Body of pancreas (tissue), 4 donors: ENCODE measurements around the gene QRICH1. TPM values are rescaled to one million over a fixed set of nuclear protein-coding genes. Genes with fewer than 3 reads are reported as not detected.

Source experiments
- ATAC-seq: fragments of 150-250 bp; one replicate; pipeline ENCODE4 v1.9.1; 2016
- DNase-seq, 4 donors: peaks; one replicate each; pipeline ENCODE4 v3.0.0-alpha.2; 2019
- H3K27ac ChIP-seq, 4 donors: fragments of 200-600 bp; sonication (generic); 1 replicate in 3 of 4; 2 replicates in 1 of 4; pipeline versions ENCODE4 v1.5.1 to v1.6.1; 2016 to 2019; ENCODE audit warnings: mild to moderate bottlenecking in 1 of 4, mixed read lengths in 1 of 4, moderate library complexity in 1 of 4
- H3K27me3 ChIP-seq, 2 donors: fragments of 200-600 bp; sonication (generic); one replicate each; pipeline ENCODE4 v1.6.0; 2016; ENCODE audit warnings: mild to moderate bottlenecking in 1 of 2
- H3K36me3 ChIP-seq, 2 donors: fragments of 200-600 bp; sonication (generic); replicated peaks in 1 of 2; 2 replicates each; pipeline ENCODE4 v1.5.1; 2016; ENCODE audit warnings: low read depth in 2 of 2; ENCODE audit not compliant: insufficient read depth in 1 of 2
- H3K4me1 ChIP-seq: fragments of 200-600 bp; sonication (generic); one replicate; pipeline ENCODE4 v1.6.0; 2016
- H3K4me3 ChIP-seq, 2 donors: fragments of 200-600 bp; sonication (generic); 1 replicate in 1 of 2; 2 replicates in 1 of 2; pipeline ENCODE4 v1.5.1; 2016 to 2019
- H3K9me3 ChIP-seq, 3 donors: fragments of 200-600 bp; sonication (generic); 1 replicate in 2 of 3; 2 replicates in 1 of 3; pipeline ENCODE4 v1.5.1; 2016
- CTCF ChIP-seq, 7 experiments: fragments of 450-650 bp in 4 of 7; fragments of 200-600 bp in 3 of 7; sonication (generic) in 3 of 7; IDR thresholded peaks; one replicate each; pipeline ENCODE4 v1.5.1; 2016 to 2019; ENCODE audit warnings: antibody characterized with exemption in 7 of 7
- POLR2A ChIP-seq, 3 donors: fragments of 450-650 bp; IDR thresholded peaks; one replicate each; pipeline ENCODE4 v1.6.1; 2016; ENCODE audit warnings: antibody characterized with exemption in 3 of 3, mild to moderate bottlenecking in 2 of 3
- WGBS, 2 donors: methylation state at CpG; one replicate each; pipeline ENCODE4 v1.1.5; 2017; 5-methylcytosine and 5-hydroxymethylcytosine counted together
- intact Hi-C: fragments of 100-400 bp; cut with DNase I; formaldehyde crosslinking; loops from one replicate; pipeline ENCODE4 v1.15.1; 2023
- total RNA-seq, 2 donors: library from RNA; depleted of rRNA; stranded (reverse); fragments of >200 nt; gene quantifications; one replicate each; pipeline ENCODE4 v1.1.0, GENCODE V29; 2016

QRICH1 gene
- total RNA-seq, 2 donors from 2014 or later: 63.6 to 67.9 TPM

GRCh38 chr3:49131040-49131439 is 37.2 kb upstream of the QRICH1 start:
- no peaks in the 10 kb centered on the region for H3K27me3 ChIP-seq
- ATAC-seq: no peak
- no peak overlapping the region for H3K4me3 ChIP-seq
- no peak for DNase-seq
- TF ChIP-seq POLR2A (IDR thresholded peaks at IDR 0.05) (no peak), CTCF (IDR thresholded peaks at IDR 0.05) (no peak)
- intact Hi-C loops: no loop called here
- peaks cover 0 to 4% of the 10 kb centered on the region in 2 donors for H3K36me3 ChIP-seq
- H3K27ac ChIP-seq: no peak overlapping the region
- WGBS, 2 donors: 80% methylated on average over 2 to 12 of the region's 12 CpGs
- H3K9me3 ChIP-seq: no peaks in the 10 kb centered on the region
- peaks cover 24% of the 10 kb centered on the region for H3K4me1 ChIP-seq

GRCh38 chr3:49124991-49125670 is 31.3 kb upstream of the QRICH1 start:
- Histone ChIP-seq H3K4me3 (no peak overlapping the region), H3K4me1 (peaks cover 5% of the 10 kb centered on the region), H3K36me3 (peaks cover 0 to 14% of the 10 kb centered on the region in 2 donors), H3K27ac (no peak overlapping the region), H3K9me3 (no peaks in the 10 kb centered on the region), H3K27me3 (no peaks in the 10 kb centered on the region)
- TF ChIP-seq CTCF (IDR thresholded peaks at IDR 0.05): no peak
- no peak for TF ChIP-seq POLR2A (IDR thresholded peaks at IDR 0.05)
- WGBS, 2 donors: 71 to 82% methylated on average over 5 to 14 of the region's 14 CpGs
- intact Hi-C loops: no loop called here
- DNase-seq: no peak
- ATAC-seq: no peak

GRCh38 chr3:49124203-49124602 is 30.3 kb upstream of the QRICH1 start:
- ATAC-seq (no peak), DNase-seq (no peak)
- 91 to 92% methylated on average over 4 to 7 of the region's 7 CpGs for WGBS, 2 donors
- H3K27me3 ChIP-seq: no peaks in the 10 kb centered on the region
- no peaks in the 10 kb centered on the region for H3K9me3 ChIP-seq
- intact Hi-C loops: no loop called here
- H3K36me3 ChIP-seq: peaks cover 0 to 14% of the 10 kb centered on the region in 2 donors
- H3K27ac ChIP-seq: no peak overlapping the region
- TF ChIP-seq POLR2A (IDR thresholded peaks at IDR 0.05) (no peak), CTCF (IDR thresholded peaks at IDR 0.05) (no peak)
- no peak overlapping the region for H3K4me3 ChIP-seq
- peaks cover 14% of the 10 kb centered on the region for H3K4me1 ChIP-seq

- Histone ChIP-seq H3K36me3 (peaks cover 0 to 14% of the 10 kb centered on the region in 2 donors), H3K9me3 (no peaks in the 10 kb centered on the region), H3K4me1 (peaks cover 20% of the 10 kb centered on the region), H3K27me3 (no peaks in the 10 kb centered on the region), H3K4me3 (no peak overlapping the region), H3K27ac (no peak overlapping the region)
- DNase-seq (no peak), ATAC-seq (no peak)
- no peak for TF ChIP-seq POLR2A (IDR thresholded peaks at IDR 0.05)
- TF ChIP-seq CTCF (IDR thresholded peaks at IDR 0.05): no peak
- intact Hi-C loops: no loop called here
- 93 to 97% methylated on average over 13 to 16 of the region's 17 CpGs for WGBS, 2 donors
Measured at GRCh38 chr3:49123687-49124086, 29.8 kb upstream of the QRICH1 start.
